Measurements from ENCODE around the gene CALN1. TPM values are rescaled to one million over a fixed set of nuclear protein-coding genes. Genes with fewer than 3 reads are reported as not detected.

Gene CALN1
- total and polyA plus RNA-seq, 2 experiments from 2014 or later, result 7.6 to 14.5 TPM

GRCh38 chr7:72275382-72276070, 136.6 kb downstream of the CALN1 start:
- Histone ChIP-seq H3K9me2 (ENCODE audit: insufficient read depth) (no peaks in the 10 kb centered on the region), H3K4me3 (no peak overlapping the region), H3K4me2 (no peak overlapping the region), H2AFZ (no peak overlapping the region), H3K79me2 (replicated peaks; ENCODE audit: insufficient read depth) (peaks cover 10% of the 10 kb centered on the region; the same call in 1 of the 2 replicates), H3K27me3 (ENCODE audit: insufficient read depth) (no peaks in the 10 kb centered on the region), H3F3A (replicated peaks; ENCODE audit: low read depth) (no peaks in the 10 kb centered on the region), H3K4me1 (ENCODE audit: insufficient read depth) (peaks cover 12% of the 10 kb centered on the region; the same call in 1 of the 2 replicates), H3K27ac (ENCODE audit: low read depth) (no peak overlapping the region), H4K20me1 (replicated peaks; ENCODE audit: insufficient read depth) (no peaks in the 10 kb centered on the region; the same call in 1 of the 2 replicates), H3K36me3 (ENCODE audit: insufficient read depth) (no peaks in the 10 kb centered on the region; the same call in 1 of the 2 replicates)
- ATAC-seq, result no peak
- peaks cover 18% of the 10 kb centered on the region for H3K9me3 Mint-ChIP-seq
- no peak for DNase-seq (ENCODE audit: low spot score)
- H3K27me3 Mint-ChIP-seq (ENCODE audit: insufficient read depth, low read depth, poor library complexity), result peaks cover 9% of the 10 kb centered on the region
- H3K4me1 Mint-ChIP-seq, result peaks cover 17% of the 10 kb centered on the region
- H3K4me3 Mint-ChIP-seq, result no peak overlapping the region
- TF ChIP-seq EZH2phosphoT487 (IDR thresholded peaks at IDR 0.05; ENCODE audit: unreplicated experiment), result no peak
- TF ChIP-seq ZNF331 (CRISPR knock-in tag; IDR thresholded peaks at IDR 0.05; ENCODE audit: low read depth), result no peak
- H3K27ac Mint-ChIP-seq, result no peak overlapping the region
- peaks cover 58% of the 10 kb centered on the region for H3K36me3 Mint-ChIP-seq (ENCODE audit: low read depth)

- Histone ChIP-seq H3F3A (replicated peaks; ENCODE audit: low read depth) (no peaks in the 10 kb centered on the region), H2AFZ (no peak overlapping the region), H3K79me2 (replicated peaks; ENCODE audit: insufficient read depth) (peaks cover 12% of the 10 kb centered on the region; the same call in 1 of the 2 replicates), H3K27ac (ENCODE audit: low read depth) (no peak overlapping the region), H4K20me1 (replicated peaks; ENCODE audit: insufficient read depth) (no peaks in the 10 kb centered on the region), H3K4me2 (no peak overlapping the region), H3K4me1 (ENCODE audit: insufficient read depth) (peaks cover 9% of the 10 kb centered on the region; the same call in 1 of the 2 replicates), H3K9me2 (ENCODE audit: insufficient read depth) (no peaks in the 10 kb centered on the region), H3K27me3 (ENCODE audit: insufficient read depth) (no peaks in the 10 kb centered on the region), H3K4me3 (no peak overlapping the region), H3K36me3 (ENCODE audit: insufficient read depth) (no peaks in the 10 kb centered on the region; the same call in 1 of the 2 replicates)
- H3K36me3 Mint-ChIP-seq (ENCODE audit: low read depth), result peaks cover 61% of the 10 kb centered on the region
- H3K9me3 Mint-ChIP-seq, result peaks cover 18% of the 10 kb centered on the region
- peaks cover 3% of the 10 kb centered on the region for H3K27me3 Mint-ChIP-seq (ENCODE audit: insufficient read depth, low read depth, poor library complexity)
- no peak overlapping the region for H3K4me3 Mint-ChIP-seq
- DNase-seq (ENCODE audit: low spot score) (no peak), ATAC-seq (no peak)
- H3K4me1 Mint-ChIP-seq, result peaks cover 19% of the 10 kb centered on the region
- H3K27ac Mint-ChIP-seq, result no peak overlapping the region
- TF ChIP-seq CTCF (conservative IDR thresholded peaks at IDR 0.05; ENCODE audit: low read depth in 2 of 2), result no peak
- TF ChIP-seq REST (IDR thresholded peaks at IDR 0.05; ENCODE audit: unreplicated experiment), result no peak
- no peak for TF ChIP-seq EZH2phosphoT487 (IDR thresholded peaks at IDR 0.05; ENCODE audit: unreplicated experiment)
- TF ChIP-seq ZNF462 (CRISPR knock-in tag; IDR thresholded peaks at IDR 0.05), result no peak
- no peak for TF ChIP-seq ZNF114 (CRISPR knock-in tag; IDR thresholded peaks at IDR 0.05)
- no peak for TF ChIP-seq NANOG (IDR thresholded peaks at IDR 0.05; ENCODE audit: borderline replicate concordance)
- TF ChIP-seq POLR2AphosphoS5 (IDR thresholded peaks at IDR 0.05; ENCODE audit: low read depth), result no peak
- TF ChIP-seq EZH2 (IDR thresholded peaks at IDR 0.05; ENCODE audit: low read depth, unreplicated experiment), result no peak
- no peak for TF ChIP-seq ZNF331 (CRISPR knock-in tag; IDR thresholded peaks at IDR 0.05; ENCODE audit: low read depth)
Measured at GRCh38 chr7:72272479-72272878, 139.7 kb downstream of the CALN1 start.

Measured in GM23338 (cell line).